Measurements from ENCODE around the gene TMEM52B.
"Not testable (repeated sequence)": the region's sequence is repeated elsewhere in the genome, so short reads cannot be mapped to it uniquely, and the experiment has no call there.

Gene TMEM52B

DNA sequence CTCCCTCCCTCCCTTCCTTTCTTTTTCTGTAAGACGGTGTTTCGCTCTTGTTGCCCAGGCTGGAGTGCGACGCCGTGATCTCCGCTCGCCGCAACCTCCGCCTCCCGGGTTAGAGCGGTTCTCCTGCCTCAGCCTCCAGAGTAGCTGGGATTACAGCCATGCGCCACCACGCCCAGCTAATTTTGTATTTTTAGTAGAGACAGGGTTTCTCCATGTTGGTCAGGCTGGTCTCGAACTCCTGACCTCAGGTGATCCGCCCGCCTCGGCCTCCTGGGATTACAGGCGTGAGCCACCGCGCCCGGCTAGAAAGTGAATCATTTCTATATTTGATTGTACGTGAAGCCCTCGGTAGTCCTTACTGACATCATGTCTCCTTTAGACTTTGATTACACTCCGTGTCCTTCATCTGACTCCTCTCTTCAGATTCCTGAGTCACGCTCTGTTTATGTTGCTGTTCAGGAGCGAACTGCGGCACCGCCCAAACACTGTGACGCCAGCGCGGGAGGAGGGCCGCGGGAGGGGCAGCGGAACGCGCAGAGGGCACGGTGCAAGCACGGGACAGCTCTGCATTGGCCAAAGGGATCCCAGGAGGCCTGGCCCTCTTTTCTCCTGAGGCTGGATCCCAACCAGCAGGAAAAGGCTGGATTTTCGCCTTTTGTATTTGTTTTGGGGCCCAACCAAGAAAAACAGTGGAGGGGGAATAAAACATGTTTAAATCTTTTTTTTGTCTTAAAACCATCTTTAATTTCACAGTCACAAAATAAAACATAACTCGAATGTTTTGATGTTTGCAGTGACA, 33.3 kb downstream of the TMEM52B start:
- peak; percentile 64 to 72 (median 67) for DNase-seq (ENCODE audit: low read depth in 3 of 3)

DNA sequence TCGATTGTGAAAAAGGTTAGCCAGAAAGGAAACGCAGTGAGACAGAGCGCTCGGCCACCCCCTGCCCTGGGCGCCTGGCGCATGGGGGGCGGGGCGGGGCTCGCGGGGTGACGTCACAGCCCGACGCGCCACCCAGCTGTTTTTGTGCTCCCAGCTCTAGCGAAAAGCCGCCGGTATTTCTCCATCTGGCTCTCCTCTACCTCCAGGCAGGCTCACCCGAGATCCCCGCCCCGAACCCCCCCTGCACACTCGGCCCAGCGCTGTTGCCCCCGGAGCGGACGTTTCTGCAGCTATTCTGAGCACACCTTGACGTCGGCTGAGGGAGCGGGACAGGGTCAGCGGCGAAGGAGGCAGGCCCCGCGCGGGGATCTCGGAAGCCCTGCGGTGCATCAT, 33.9 kb downstream of the TMEM52B start, which contains the start of gene GABARAPL1:
Gene GABARAPL1, plus strand, starts transcription at position 139 of the 393 bp plus-strand sequence. Its CDS starts 253 bp downstream, at position 392.
- DNase-seq (ENCODE audit: low read depth in 3 of 3) = peak; percentile 55 to 59 (median 58)

DNA sequence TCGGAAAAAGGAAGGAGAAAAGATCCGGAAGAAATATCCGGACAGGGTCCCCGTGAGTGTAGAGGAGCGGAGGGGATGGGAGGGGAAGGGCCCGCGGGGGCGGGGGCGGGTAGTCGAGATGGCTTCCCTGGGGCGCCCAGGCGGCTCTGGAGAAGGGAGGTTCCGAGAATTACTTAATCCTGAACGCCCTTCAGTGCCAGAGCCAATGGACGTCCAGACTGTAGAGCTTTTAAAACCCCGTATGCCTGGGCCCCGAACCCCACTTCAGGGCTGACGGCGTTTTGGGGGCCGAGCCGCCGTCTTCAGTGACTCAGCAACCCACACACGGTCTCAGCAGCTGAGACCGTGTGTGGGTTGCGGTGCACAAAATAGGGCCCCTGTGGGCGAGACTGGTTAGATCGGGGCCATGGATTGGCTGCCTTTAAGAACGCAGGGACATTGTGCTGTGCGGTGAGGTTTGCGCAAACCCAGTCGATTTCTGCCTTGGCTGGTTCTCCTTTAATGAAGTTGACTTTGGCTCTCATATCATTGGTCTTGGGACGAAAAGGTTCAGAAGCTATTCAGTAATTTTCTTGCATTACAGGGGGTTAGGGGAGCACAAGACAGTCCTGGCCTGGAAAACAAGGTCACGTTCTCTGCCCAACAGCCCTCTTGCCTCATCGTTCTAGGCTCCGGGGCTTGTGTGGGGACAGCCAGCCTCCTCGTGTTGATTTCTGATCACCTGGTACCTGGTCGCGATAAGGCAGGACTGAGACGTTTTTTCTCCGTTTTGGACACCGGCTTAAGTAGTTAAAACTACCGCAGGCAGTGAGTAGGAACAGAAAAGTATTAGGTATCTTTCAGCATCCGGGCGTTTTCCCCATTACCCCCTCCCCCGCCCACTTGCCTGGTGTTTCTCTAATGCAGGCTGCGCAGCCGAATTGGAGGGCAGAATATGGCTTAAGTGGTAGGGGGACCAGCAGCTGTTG, 34.6 kb downstream of the TMEM52B start:
- DNase-seq (ENCODE audit: low read depth in 3 of 3) = peak; percentile 35 to 66 (median 62)

- DNase-seq (ENCODE audit: low read depth in 3 of 3) = no peak
Measured at GRCh38 chr12:10214136-10214894, 35.5 kb downstream of the TMEM52B start.

DNA sequence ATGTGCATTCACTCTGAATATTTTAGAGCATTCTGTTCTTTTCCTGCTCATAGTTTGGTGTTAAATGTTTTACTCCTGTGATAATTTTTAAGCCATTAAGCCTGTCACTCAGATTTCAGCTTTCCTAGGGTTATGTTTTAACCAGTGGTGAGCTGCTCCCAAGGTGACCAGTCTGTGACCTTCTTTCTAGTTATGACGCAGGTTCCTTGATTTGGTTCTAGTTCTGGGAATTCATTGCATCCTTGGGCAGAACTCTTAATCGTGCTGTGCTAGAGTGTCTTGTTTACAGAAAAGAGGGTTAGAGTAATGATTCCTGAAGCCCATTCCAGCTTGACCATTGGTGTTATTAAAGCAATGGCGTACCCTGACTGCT, 36.0 kb downstream of the TMEM52B start:
- no peak for DNase-seq (ENCODE audit: low read depth in 3 of 3)

- DNase-seq (ENCODE audit: low read depth in 3 of 3) = no peak
Measured at GRCh38 chr12:10215436-10215835, 36.6 kb downstream of the TMEM52B start.

- DNase-seq (ENCODE audit: low read depth in 3 of 3) = not testable (repeated sequence)
Measured at GRCh38 chr12:10215946-10216345, 37.1 kb downstream of the TMEM52B start.

DNA sequence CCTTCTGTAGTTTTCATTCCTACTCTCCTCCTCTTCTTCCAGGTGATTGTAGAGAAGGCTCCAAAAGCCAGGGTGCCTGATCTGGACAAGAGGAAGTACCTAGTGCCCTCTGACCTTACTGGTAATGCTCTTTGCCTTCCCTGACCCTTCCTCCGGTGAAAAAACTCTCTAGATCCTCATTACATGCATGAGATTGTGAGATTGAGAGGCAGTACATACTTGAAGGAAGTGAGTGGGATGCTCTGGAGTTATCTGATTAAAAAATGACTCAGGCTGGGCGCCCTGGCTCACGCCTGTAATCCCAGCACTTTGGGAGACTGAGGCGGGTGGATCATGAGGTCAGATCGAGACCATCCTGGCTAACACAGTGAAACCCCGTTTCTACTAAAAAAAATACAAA, 39.2 kb downstream of the TMEM52B start:
- DNase-seq (ENCODE audit: low read depth in 3 of 3) = no peak

DNA sequence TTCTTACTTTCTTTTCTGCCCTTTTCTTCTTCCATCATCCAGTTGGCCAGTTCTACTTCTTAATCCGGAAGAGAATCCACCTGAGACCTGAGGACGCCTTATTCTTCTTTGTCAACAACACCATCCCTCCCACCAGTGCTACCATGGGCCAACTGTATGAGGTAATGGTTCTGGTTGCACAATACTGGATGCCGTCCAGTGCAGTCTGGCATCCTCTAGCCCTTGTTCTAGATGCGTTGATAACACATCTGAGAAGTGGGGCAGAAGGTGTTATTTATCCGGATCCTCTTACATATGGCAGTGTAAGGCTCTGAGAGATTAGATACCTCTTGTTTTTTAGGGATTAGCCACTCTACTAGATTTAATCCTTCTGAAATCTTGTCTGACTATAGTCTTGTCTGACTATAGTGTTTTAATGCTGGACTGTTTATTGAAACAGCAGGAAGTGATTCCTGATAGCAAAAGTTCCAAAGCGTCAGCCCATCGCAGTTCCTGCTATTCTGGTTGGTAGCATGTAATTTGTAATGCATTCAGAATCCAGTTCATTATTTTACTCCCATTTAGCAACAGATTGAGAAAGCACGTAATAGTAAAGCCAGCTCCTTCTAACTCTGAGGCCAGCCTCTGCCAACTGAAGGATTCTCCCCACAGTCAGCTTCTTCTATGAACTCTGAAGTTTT, 41.7 kb downstream of the TMEM52B start:
- no peak for DNase-seq (ENCODE audit: low read depth in 3 of 3)

GRCh38 chr12:10221846-10222245, 43.0 kb downstream of the TMEM52B start:
- no peak for DNase-seq (ENCODE audit: low read depth in 3 of 3)

GRCh38 chr12:10223208-10223607, 44.4 kb downstream of the TMEM52B start:
- no peak for DNase-seq (ENCODE audit: low read depth in 3 of 3)

GRCh38 chr12:10225426-10225825, 46.6 kb downstream of the TMEM52B start:
- not testable (repeated sequence) for DNase-seq (ENCODE audit: low read depth in 3 of 3)

DNA sequence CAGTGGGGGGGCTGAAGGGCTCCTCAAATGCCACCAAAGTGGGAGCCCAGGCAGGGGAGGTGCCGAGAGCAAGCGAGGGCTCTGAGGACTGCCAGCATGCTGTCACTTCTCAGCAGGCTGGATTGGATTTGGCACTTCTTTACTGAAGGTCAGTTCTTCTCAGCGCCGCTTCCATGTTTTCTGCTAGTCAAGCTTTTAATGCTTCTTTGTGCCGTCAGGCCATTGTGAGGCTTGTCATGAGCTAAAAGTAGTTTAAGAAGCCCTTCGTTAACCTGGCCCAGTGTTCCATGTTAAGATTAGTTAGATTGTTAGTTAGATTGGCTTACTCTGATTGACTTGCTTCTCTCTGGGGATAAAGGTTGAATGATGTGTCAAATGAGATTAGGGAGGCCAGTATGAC, 47.3 kb downstream of the TMEM52B start:
- DNase-seq (ENCODE audit: low read depth in 3 of 3) = no peak

GRCh38 chr12:10226731-10227130, 47.9 kb downstream of the TMEM52B start:
- DNase-seq (ENCODE audit: low read depth in 3 of 3) = no peak

DNA sequence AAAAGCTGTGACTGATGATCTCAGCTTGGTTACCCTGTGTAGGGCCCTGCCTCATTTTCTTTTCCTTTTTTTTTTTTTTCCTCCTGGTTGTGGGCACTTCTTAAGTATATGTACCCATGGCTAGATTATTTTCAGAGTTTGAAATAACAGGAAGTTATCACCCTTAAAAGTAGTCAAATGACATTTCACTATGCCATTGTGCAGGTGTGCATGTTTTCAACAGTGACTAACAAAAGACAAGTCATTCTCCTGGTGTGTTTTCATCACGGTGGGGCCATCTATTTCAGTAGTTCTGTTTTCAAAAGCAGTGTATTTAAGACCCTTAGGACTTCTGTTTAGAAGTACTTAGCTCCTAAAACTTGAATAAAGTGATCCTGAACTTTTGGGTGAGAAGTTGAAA, 48.8 kb downstream of the TMEM52B start:
- no peak for DNase-seq (ENCODE audit: low read depth in 3 of 3)

DNA sequence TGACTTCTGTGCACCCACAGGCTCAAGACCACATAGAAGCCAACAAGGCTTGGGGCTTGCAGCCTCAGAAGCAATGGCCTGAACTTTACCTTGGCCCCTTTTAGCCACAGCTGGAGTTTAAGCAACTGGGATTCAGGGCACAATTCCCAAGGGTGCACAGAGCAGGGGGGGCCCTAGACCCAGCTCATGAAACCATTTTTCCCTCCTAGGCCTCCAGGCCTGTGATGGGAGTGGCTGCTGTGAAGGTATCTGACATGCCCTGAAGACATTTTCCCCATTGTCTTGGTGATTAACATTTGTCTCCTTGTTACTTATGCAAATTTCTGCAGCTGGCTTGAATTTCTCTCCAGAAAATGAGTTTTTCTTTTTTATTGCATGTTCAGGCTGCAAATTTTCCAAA, 55.7 kb downstream of the TMEM52B start:
- no peak for DNase-seq (ENCODE audit: low read depth in 3 of 3)

DNA sequence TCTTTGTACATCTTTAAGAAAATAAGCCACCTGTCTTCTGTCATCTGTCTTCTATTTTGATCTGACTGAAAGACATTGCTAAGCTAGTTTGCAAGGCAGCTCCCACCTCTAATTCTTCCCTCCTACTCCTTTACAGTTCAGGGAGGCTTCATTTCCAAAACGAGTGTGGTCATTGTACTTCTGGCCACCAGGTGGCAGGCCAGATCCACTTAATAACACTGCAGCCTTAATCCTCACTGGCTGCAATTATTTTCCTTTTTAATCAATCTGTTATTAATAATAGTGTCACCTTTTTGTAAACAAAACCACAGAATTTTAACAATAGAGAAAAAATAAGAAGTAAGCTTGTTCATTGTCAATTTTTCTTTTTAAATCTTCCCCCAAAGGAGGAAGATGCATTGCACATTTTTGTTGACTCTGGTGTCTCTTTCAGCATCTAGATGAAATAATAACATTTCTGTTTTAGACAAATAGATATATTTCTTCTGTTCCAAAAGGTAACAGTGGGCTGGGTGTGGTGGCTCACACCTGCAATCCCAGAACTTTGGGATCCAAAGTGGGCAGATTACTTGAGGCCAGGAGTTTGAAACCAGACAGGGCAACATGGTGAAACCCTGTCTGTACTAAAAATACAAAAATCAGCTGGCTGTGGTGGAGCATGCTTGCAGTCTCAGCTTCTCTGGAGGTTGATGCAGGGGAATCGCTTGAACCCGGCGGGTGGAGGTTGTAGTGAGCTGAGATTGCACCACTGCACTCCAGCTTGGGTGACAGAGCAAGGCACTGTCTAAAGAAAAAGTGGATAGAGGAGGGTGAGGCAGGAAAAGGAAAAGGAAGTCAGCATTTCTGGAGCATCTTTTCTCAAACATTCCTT, 57.2 kb downstream of the TMEM52B start:
- DNase-seq (ENCODE audit: low read depth in 3 of 3) = peak in 1 of 3 experiments; percentile 21

DNA sequence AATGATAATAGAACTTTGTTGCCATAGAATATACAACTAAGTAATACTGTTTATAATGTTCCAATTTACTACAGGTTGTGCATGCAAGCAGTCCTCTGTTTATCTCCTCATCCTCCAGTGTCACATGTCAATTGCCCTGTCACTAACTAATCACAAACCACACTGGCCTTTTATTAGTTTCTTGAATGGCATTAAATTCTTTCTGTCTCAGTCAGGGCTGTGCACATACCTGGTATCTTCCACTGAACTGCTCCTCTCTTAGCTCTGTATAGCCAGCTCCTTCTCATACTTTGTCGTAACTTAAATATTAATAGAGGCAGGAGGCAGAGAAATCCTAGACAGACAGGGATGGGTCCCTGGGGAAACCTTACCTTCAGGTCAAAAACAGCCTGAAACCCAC, 57.9 kb downstream of the TMEM52B start:
- DNase-seq (ENCODE audit: low read depth in 3 of 3) = no peak

- DNase-seq (ENCODE audit: low read depth in 3 of 3) = no peak
Measured at GRCh38 chr12:10238526-10238925, 59.7 kb downstream of the TMEM52B start.

DNA sequence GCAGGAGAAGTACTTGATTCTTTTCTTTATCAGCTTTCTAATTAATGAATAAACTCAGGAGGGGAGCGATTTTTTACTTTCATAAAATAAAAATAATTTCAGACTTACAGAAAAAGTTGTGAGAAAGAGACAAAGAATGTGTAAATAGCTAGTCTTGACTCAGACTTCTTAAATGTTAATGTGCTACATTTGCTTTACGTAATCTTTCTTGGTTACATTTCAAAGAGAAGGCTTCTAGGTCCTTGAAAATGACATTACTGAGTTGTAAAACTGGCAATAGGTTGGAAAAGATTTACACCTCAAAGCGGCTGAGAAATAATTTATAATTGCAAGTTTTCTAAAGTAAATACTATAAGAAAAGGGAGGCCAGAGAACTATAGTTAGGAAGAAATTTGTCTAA, 62.5 kb downstream of the TMEM52B start:
- DNase-seq (ENCODE audit: low read depth in 3 of 3) = no peak

Measured in stimulated activated CD4-positive, alpha-beta T cell treated with anti-CD3 and anti-CD28 coated beads, TNF-alpha, amount 100 ng/mL, for 4 hours (primary cell).